Psoas muscle (tissue), 8 donors: ENCODE results near the gene ROBO2. TPM values are rescaled to one million over a fixed set of nuclear protein-coding genes. Genes with fewer than 3 reads are reported as not detected.

Experiments used
- ATAC-seq, 4 donors: fragments of 200-7000 bp; cut with Tn5 transposase; one replicate each; pipeline ENCODE4 v1.9.1; 2020; ENCODE audit warnings: moderate library complexity in 3 of 4, mild to moderate bottlenecking in 2 of 4
- DNase-seq, 2 donors: peaks; one replicate each; pipeline ENCODE4 v3.0.0-alpha.2; 2020
- H3K27ac ChIP-seq: fragments of 200-600 bp; one replicate; pipeline ENCODE4 v1.8.0; 2022
- H3K27me3 ChIP-seq, 3 donors: fragments of 200-600 bp in 1 of 3; one replicate each; pipeline versions ENCODE4 v1.6.1 to v1.8.0; 2013 to 2022; ENCODE audit warnings: low read length in 2 of 3, mild to moderate bottlenecking in 2 of 3, moderate library complexity in 1 of 3; ENCODE audit not compliant: insufficient read depth in 3 of 3
- H3K36me3 ChIP-seq, 2 donors: fragments of 200-600 bp in 1 of 2; one replicate each; pipeline versions ENCODE4 v1.6.1 to v1.8.0; 2013 to 2022; ENCODE audit warnings: low read depth in 1 of 2, mild to moderate bottlenecking in 1 of 2, moderate library complexity in 1 of 2; ENCODE audit not compliant: insufficient read depth in 1 of 2
- H3K4me1 ChIP-seq: fragments of 200-600 bp; one replicate; pipeline ENCODE4 v1.8.0; 2022
- H3K4me3 ChIP-seq: fragments of 200-600 bp; one replicate; pipeline ENCODE4 v1.8.0; 2022; ENCODE audit warnings: mild to moderate bottlenecking
- H3K9me3 ChIP-seq: fragments of 200-600 bp; one replicate; pipeline ENCODE4 v1.8.0; 2022
- CTCF ChIP-seq: fragments of 200-600 bp; IDR thresholded peaks from one replicate; pipeline ENCODE4 v1.8.0; 2022; ENCODE audit warnings: antibody characterized with exemption
- WGBS, 3 donors: extraction: QIAGEN DNeasy Blood & Tissue Kit; methylation state at CpG; one replicate each; pipeline versions ENCODE4 v1.1.6 to v1.1.7; 2013; 5-methylcytosine and 5-hydroxymethylcytosine counted together
- intact Hi-C, 2 donors: fragments of 100-400 bp; cut with DNase I; formaldehyde crosslinking; loops; one replicate each; pipeline versions ENCODE4 v1.11.0 to v1.14.2; 2022
- polyA plus RNA-seq, 3 donors: library from polyadenylated mRNA; stranded (reverse); fragments of 200-250 nt; gene quantifications; one replicate each; pipeline ENCODE4 v1.2.3, GENCODE V29; 2013
- total RNA-seq, 4 donors: library from RNA; stranded (reverse); fragmentation: NEBNext Ultra II Directional in 2 of 4; extraction: Animal tissue kit (Norgen Biotek cat#: 25700) in 2 of 4; gene quantifications; one replicate each; pipeline versions ENCODE4 v1.2.1 to v1.2.4, GENCODE V29; 2021 to 2023
- donor health status: healthy with polysubstance abuse.
- donor health status: DM: no; HTN: no; CAD: no; lungs with moderate emphysema.
- donor health status: Bipolar disorder and iron deficiency.
- donor health status: healthy.
- donor health status: DM: yes; HTN: yes; CAD: no.
- donor health status: DM: no; HTN: no; CAD: no.
- donor health status: DM: no; HTN: no; CAD: no.
- donor health status: DM: yes; HTN: yes; CAD: no.

ROBO2 gene
- total and polyA plus RNA-seq, 7 donors: 0.03 to 0.39 (median 0.09) TPM; not detected in 1

DNA sequence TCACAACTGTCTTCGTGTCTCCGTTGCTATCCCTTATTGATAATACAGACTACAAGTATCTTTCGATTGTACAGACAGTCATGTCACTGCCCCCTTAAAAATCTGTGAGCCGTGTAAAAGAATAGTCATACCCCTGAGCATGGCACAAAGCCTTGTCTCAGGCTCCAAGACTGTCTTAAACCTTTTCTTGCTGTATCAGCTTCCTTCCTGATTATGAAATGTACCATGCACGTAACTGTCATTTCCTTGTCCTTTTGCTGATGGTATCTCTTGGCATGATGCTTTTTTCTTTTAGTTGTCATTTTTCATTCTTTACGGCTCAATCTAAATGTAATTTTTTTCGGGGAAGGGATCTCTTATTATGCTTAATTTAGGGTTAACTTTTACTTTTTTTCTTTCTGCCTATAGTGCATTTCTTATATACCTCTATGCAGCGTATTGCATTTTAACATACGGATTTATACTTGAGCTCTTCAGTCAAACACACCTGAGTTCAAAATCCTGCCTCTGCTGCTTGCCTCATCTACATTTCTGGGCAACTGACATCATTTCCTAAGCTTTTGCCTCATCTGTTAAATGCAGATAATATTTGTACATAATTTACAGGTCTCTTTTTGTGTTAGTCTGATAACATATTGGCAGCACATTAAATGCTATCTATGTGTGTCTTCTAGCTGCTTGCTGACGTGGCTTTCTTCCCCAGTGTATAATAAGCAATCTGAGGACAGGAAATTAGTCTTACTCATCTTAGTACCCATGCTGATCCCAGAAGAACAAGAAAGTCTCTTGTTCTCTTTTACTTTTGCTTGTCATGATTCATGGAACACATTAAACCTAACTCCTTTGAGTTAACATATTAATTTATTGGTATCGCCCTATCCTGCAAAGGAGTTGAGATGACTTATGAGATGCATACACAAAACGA, 57.3 kb downstream of the ROBO2 start:
- H3K27me3 ChIP-seq: no peaks in the 10 kb centered on the region
- H3K27ac ChIP-seq: no peak overlapping the region
- H3K9me3 ChIP-seq: no peaks in the 10 kb centered on the region
- no peak for DNase-seq
- intact Hi-C loops: no loop called here
- TF ChIP-seq CTCF: no peak
- H3K36me3 ChIP-seq: no peaks in the 10 kb centered on the region
- no peaks in the 10 kb centered on the region for H3K4me1 ChIP-seq
- no peak overlapping the region for H3K4me3 ChIP-seq
- no peak for ATAC-seq
- 80 to 82% (median 81%) methylated on average over 12 of the region's 12 CpGs for WGBS, 3 donors

DNA sequence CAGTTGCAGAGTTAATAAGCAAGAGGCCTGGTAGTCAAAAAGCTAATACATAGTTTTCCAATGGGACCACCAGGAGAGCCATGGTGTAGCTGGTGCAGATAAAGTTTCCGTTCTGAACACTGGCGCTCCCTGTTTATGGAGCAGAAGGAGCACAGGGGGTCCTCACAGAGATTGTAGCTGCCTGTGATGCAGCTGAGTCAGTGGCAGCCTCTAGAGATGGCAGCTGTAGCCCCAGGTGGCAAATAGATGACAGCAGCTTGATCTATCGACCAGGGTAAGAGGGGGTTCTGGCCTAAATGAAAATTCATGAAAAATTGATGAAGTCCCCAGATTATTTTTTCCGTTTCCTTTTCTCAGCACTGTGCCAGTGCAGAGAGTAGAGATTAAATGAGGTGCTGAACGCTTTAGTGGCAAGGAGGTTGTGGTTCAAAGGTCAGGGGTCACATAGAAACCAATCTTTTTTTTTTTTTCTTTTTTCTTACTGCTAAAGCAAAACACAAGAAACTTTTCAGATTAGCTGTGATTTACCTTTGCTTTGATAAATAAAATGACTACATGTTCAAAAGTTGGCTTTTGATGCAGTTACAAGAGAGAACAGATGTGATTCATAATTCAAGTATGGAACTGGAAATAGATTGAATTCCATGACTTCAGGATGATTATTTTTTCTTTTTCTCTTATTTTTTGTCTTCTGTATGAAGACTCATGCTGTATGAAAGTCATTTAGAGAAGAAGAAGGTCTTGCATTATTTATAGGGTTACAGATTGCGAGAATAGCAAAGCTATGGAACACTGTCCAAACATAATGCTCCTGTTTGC, 63.3 kb downstream of the ROBO2 start:
- Histone ChIP-seq H3K27me3 (no peaks in the 10 kb centered on the region), H3K4me1 (no peaks in the 10 kb centered on the region), H3K4me3 (no peak overlapping the region), H3K9me3 (no peaks in the 10 kb centered on the region), H3K27ac (no peak overlapping the region), H3K36me3 (no peaks in the 10 kb centered on the region)
- WGBS, 3 donors: 73 to 77% (median 76%) methylated on average over 6 of the region's 6 CpGs
- ATAC-seq (no peak), DNase-seq (no peak)
- no peak for TF ChIP-seq CTCF
- intact Hi-C loops: no loop called here

GRCh38 chr3:77122652-77123051, 82.8 kb downstream of the ROBO2 start:
- DNase-seq (no peak), ATAC-seq (no peak)
- WGBS, 3 donors: 68 to 75% (median 70%) methylated on average over 2 of the region's 2 CpGs
- Histone ChIP-seq H3K27ac (no peak overlapping the region), H3K4me3 (no peak overlapping the region), H3K4me1 (no peaks in the 10 kb centered on the region), H3K9me3 (no peaks in the 10 kb centered on the region), H3K36me3 (no peaks in the 10 kb centered on the region), H3K27me3 (no peaks in the 10 kb centered on the region)
- intact Hi-C loops: no loop called here
- no peak for TF ChIP-seq CTCF

- WGBS, 3 donors: 60 to 65% (median 63%) methylated on average over 3 of the region's 3 CpGs
- no peak for TF ChIP-seq CTCF
- no peak for ATAC-seq
- no peak for DNase-seq
- H3K27me3 ChIP-seq: no peaks in the 10 kb centered on the region
- intact Hi-C loops: no loop called here
- H3K4me3 ChIP-seq: no peak overlapping the region
- H3K36me3 ChIP-seq: no peaks in the 10 kb centered on the region
- H3K4me1 ChIP-seq: no peaks in the 10 kb centered on the region
- H3K27ac ChIP-seq: no peak overlapping the region
- H3K9me3 ChIP-seq: no peaks in the 10 kb centered on the region
Measured at GRCh38 chr3:77125966-77126365, 86.1 kb downstream of the ROBO2 start.
